C4-2B (cell line): ENCODE data around the gene CDH20.

Source experiments
- ZFX ChIP-seq: fragments of 450-650 bp; IDR thresholded peaks from 2 replicates; pipeline ENCODE4 v1.6.1; 2017
- TF ChIP-seq, protein P1 (sequence below): fragments of 450-650 bp; conservative IDR thresholded peaks from 2 replicates; pipeline ENCODE4 v1.5.1; 2017; ENCODE audit warnings: mild to moderate bottlenecking

DNA sequence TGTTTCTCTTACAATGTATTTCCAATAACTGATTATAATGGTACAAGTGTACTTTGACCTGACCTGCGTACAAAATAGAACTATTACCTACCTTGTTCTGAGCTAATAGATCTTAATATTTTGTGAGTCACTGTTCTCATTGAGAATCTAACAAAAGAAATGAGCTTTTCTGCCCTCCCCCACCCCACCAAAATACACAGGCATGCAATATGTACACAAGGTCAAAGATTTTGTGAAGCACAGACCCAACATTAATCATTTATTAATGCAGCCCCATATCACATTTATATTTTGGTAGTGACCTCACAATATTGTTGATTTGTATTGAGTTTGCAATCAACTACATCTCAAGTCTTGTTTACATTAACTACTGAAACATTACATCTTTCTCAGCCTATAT, 86.5 kb downstream of the CDH20 start:
- TF ChIP-seq, protein P1, sequence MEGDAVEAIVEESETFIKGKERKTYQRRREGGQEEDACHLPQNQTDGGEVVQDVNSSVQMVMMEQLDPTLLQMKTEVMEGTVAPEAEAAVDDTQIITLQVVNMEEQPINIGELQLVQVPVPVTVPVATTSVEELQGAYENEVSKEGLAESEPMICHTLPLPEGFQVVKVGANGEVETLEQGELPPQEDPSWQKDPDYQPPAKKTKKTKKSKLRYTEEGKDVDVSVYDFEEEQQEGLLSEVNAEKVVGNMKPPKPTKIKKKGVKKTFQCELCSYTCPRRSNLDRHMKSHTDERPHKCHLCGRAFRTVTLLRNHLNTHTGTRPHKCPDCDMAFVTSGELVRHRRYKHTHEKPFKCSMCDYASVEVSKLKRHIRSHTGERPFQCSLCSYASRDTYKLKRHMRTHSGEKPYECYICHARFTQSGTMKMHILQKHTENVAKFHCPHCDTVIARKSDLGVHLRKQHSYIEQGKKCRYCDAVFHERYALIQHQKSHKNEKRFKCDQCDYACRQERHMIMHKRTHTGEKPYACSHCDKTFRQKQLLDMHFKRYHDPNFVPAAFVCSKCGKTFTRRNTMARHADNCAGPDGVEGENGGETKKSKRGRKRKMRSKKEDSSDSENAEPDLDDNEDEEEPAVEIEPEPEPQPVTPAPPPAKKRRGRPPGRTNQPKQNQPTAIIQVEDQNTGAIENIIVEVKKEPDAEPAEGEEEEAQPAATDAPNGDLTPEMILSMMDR, result no peak
- no peak for TF ChIP-seq ZFX
